Adrenal gland (tissue), 12 donors: ENCODE measurements around the gene CELF3. TPM values are rescaled to one million over a fixed set of nuclear protein-coding genes. Genes with fewer than 3 reads are reported as not detected.

Source experiments
- DNase-seq, 7 donors: peaks; one replicate each; pipeline ENCODE4 v3.0.0-alpha.2; 2019 to 2020
- H3K27ac ChIP-seq, 5 donors: fragments of 200-600 bp; sonication (generic) in 4 of 5; 1 replicate in 3 of 5; 2 replicates in 2 of 5; pipeline versions ENCODE4 v1.5.1 to v1.8.0; 2016 to 2020; ENCODE audit warnings: mild to moderate bottlenecking in 1 of 5
- H3K27me3 ChIP-seq: fragments of 200-600 bp; 2 replicates; pipeline ENCODE4 v1.8.0; 2021
- H3K36me3 ChIP-seq, 2 donors: fragments of 200-600 bp; replicated peaks in 1 of 2; 1 replicate in 1 of 2; 2 replicates in 1 of 2; pipeline versions ENCODE4 v1.5.1 to v1.8.0; 2018 to 2022
- H3K4me1 ChIP-seq, 2 donors: fragments of 200-600 bp; replicated peaks in 1 of 2; 1 replicate in 1 of 2; 2 replicates in 1 of 2; pipeline versions ENCODE4 v1.5.1 to v1.8.0; 2018 to 2021
- H3K4me3 ChIP-seq, 4 donors: fragments of 200-600 bp; sonication (generic) in 3 of 4; one replicate each; pipeline ENCODE4 v1.5.1; 2016 to 2018
- H3K9me3 ChIP-seq, 3 donors: fragments of 200-600 bp; sonication (generic) in 1 of 3; replicated peaks in 1 of 3; 1 replicate in 2 of 3; 2 replicates in 1 of 3; pipeline versions ENCODE4 v1.5.1 to v1.8.0; 2016 to 2021
- POLR2A ChIP-seq, 2 donors: fragments of 450-650 bp; IDR thresholded peaks; one replicate each; pipeline ENCODE4 v1.6.1; 2017; ENCODE audit warnings: antibody characterized with exemption in 2 of 2, mild to moderate bottlenecking in 2 of 2, moderate library complexity in 1 of 2
- WGBS, 4 donors: extraction: QIAGEN DNeasy Blood & Tissue Kit in 2 of 4; methylation state at CpG; one replicate each; pipeline versions ENCODE4 v1.1.5 to v1.1.7; 2013 to 2017; 5-methylcytosine and 5-hydroxymethylcytosine counted together
- intact Hi-C, 2 donors: fragments of 100-400 bp; cut with DNase I; formaldehyde crosslinking; loops; one replicate each; pipeline versions ENCODE4 v1.14.1 to v1.15.0; 2022 to 2023
- polyA plus RNA-seq, 3 donors: library from polyadenylated mRNA; stranded (reverse); fragments of 200-250 nt in 2 of 3; fragments of 350-450 nt in 1 of 3; fragmentation: Illumina TruSeq in 1 of 3; extraction: RNeasy Lipid Tissue Mini Kit (QIAGEN cat#74804) in 1 of 3; gene quantifications; one replicate each; pipeline ENCODE4 v1.2.3, GENCODE V29; 2013 to 2014
- total RNA-seq, 9 donors: library from RNA; depleted of rRNA in 4 of 9; stranded (reverse); fragments of >200 nt in 4 of 9; fragments of 120-200 nt in 1 of 9; fragmentation: NEBNext Ultra II Directional in 1 of 9; extraction: Animal tissue kit (Norgen Biotek cat#: 25700) in 1 of 9; gene quantifications; one replicate each; pipeline versions ENCODE4 v1.1.0 to v1.2.4, GENCODE V29; 2013 to 2023
- TF ChIP-seq, protein P1 (sequence below), 6 experiments: fragments of 450-650 bp in 4 of 6; fragments of 200-600 bp in 2 of 6; sonication (generic) in 1 of 6; IDR thresholded peaks; 1 replicate in 5 of 6; 2 replicates in 1 of 6; pipeline versions ENCODE4 v1.5.1 to v1.8.0; 2016 to 2021; ENCODE audit warnings: antibody characterized with exemption in 6 of 6, mild to moderate bottlenecking in 2 of 6, moderate library complexity in 1 of 6
- donor health status: healthy with polysubstance abuse.
- donor health status: Bipolar disorder and iron deficiency.
- donor health status: DM: yes; HTN: yes; CAD: no.
- donor health status: DM: no; HTN: no; CAD: no.
- donor health status: DM: no; HTN: no; CAD: no.
- donor health status: DM: yes; HTN: yes; CAD: no.

The CELF3 gene
- total and polyA plus RNA-seq, 12 donors = 0.10 to 128 (median 7.7) TPM; not detected in 3

DNA sequence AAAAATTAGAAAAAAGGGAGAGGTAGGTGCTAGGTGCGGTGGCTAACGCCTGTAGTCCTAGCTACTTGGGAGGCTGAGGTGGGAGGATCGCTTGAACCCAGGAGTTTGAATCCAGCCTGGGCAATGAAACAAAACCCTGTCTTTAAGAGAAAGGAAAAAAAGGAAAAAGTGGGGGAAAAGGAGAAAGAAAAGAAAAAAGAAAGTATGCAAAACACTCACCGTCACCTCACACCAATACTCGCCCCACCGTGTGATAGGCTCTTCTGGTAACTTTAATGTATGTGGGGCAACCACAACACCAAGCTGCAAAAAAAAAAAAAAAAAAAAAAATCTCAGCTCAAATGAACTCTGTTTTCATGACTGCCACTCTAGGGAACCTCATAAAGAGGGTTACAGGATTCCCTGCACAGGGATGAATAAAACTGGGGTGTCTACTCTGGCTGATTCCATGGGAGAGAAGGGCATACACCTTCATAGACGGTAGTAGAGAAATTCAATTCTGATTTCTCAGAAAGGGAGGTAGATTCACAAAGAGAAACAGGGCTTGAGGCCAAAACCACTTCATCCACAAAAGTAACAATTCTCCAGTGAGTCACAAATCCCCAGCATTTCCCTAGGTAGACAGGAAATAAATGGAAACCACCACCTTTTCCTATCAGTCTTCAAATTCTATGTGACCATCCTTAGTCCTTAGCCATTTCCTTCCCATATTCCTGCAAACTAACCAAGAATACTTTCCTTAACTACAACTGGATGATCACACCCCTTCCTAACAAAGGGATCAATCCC lies 44.2 kb upstream of the CELF3 start:
- WGBS, 4 donors = 76 to 96% (median 93%) methylated on average over 7 of the region's 7 CpGs
- intact Hi-C loops = no loop called here
- no peaks in the 10 kb centered on the region for H3K9me3 ChIP-seq
- H3K4me1 ChIP-seq = peaks cover 9 to 11% of the 10 kb centered on the region in 2 donors
- H3K27ac ChIP-seq = no peak overlapping the region
- DNase-seq = no peak
- TF ChIP-seq, protein P1, sequence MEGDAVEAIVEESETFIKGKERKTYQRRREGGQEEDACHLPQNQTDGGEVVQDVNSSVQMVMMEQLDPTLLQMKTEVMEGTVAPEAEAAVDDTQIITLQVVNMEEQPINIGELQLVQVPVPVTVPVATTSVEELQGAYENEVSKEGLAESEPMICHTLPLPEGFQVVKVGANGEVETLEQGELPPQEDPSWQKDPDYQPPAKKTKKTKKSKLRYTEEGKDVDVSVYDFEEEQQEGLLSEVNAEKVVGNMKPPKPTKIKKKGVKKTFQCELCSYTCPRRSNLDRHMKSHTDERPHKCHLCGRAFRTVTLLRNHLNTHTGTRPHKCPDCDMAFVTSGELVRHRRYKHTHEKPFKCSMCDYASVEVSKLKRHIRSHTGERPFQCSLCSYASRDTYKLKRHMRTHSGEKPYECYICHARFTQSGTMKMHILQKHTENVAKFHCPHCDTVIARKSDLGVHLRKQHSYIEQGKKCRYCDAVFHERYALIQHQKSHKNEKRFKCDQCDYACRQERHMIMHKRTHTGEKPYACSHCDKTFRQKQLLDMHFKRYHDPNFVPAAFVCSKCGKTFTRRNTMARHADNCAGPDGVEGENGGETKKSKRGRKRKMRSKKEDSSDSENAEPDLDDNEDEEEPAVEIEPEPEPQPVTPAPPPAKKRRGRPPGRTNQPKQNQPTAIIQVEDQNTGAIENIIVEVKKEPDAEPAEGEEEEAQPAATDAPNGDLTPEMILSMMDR (IDR thresholded peaks at IDR 0.05) = no peak
- no peak for TF ChIP-seq POLR2A (IDR thresholded peaks at IDR 0.05)
- no peak overlapping the region for H3K4me3 ChIP-seq
- H3K27me3 ChIP-seq = no peaks in the 10 kb centered on the region
- peaks cover 0 to 40% of the 10 kb centered on the region in 2 donors for H3K36me3 ChIP-seq

DNA sequence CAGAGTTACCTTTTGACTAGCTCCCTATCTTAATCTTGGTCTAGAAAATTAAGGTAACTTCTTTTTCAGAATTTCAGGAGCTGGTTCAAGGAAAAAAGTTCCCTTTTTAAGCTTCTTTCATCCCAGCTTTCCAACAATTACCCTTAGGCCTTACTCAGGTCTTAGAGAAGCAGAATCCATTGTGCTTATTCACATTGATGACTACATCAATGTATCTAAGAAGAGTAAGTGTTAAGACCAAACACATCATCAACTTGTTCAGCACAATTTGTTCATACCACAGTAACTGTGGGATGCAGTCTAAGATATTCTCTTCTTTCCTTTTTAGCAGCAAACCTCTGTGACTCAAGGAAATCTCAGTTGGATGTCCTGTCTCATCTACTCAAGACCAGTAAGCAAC lies 42.6 kb upstream of the CELF3 start:
- Histone ChIP-seq H3K27me3 (no peaks in the 10 kb centered on the region), H3K36me3 (peaks cover 0 to 40% of the 10 kb centered on the region in 2 donors), H3K27ac (no peak overlapping the region), H3K4me3 (no peak overlapping the region), H3K9me3 (no peaks in the 10 kb centered on the region), H3K4me1 (peaks cover 9 to 11% of the 10 kb centered on the region in 2 donors)
- TF ChIP-seq, protein P1 (IDR thresholded peaks at IDR 0.05) = no peak
- no peak for TF ChIP-seq POLR2A (IDR thresholded peaks at IDR 0.05)
- no peak for DNase-seq
- intact Hi-C loops = no loop called here

DNA sequence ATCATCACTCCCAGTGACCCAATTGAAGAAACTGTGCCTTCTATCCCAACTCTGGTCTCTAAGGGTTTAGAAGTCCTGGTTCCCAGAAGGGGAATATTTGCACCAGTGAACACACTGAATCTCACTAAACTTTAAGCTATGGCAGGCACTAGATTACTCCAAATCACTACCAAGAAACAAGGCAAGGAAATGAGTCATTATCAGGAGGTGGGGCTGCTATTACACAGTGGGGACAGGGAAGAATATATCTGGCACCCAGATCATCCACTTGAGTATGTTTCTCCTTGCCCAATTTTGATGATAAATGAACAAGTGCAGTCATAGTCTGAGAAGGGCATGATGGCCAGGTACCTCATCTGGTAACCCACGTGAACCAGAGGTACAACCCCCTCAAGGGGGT lies 39.7 kb upstream of the CELF3 start:
- Histone ChIP-seq H3K9me3 (no peaks in the 10 kb centered on the region), H3K36me3 (peaks cover 0 to 32% of the 10 kb centered on the region in 2 donors), H3K4me1 (no peaks in the 10 kb centered on the region), H3K27me3 (no peaks in the 10 kb centered on the region), H3K27ac (no peak overlapping the region), H3K4me3 (no peak overlapping the region)
- intact Hi-C loops = no loop called here
- no peak for DNase-seq
- TF ChIP-seq, protein P1 (IDR thresholded peaks at IDR 0.05) = no peak
- no peak for TF ChIP-seq POLR2A (IDR thresholded peaks at IDR 0.05)
- WGBS, 4 donors = 70 to 100% (median 85%) methylated on average over 1 of the region's 1 CpG

DNA sequence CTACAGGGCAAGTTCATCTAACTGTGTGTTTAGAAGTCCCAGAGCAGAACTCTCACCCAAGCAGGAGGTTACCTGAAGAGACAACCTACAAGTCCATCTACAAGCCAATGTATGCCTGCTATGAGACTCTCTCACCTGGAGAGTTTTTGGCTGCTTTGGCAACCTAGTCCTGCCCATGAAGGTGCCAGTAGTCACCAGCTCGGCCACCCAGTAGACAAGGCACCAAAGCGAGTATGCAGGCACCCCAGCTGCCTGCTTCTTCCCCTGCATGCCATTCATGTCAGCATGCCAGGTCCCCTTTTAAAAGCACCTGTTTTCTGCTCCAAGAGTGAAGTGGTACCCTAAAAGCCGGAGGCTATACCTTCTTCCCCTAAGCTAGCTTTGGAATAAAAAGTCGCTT lies 24.9 kb upstream of the CELF3 start:
- Histone ChIP-seq H3K9me3 (no peaks in the 10 kb centered on the region), H3K36me3 (no peaks in the 10 kb centered on the region), H3K4me1 (no peaks in the 10 kb centered on the region), H3K27ac (no peak overlapping the region), H3K4me3 (no peak overlapping the region), H3K27me3 (no peaks in the 10 kb centered on the region)
- peak in 1 of 7 donors; percentile 25 for DNase-seq
- TF ChIP-seq, protein P1 (IDR thresholded peaks at IDR 0.05) = no peak
- no peak for TF ChIP-seq POLR2A (IDR thresholded peaks at IDR 0.05)
- intact Hi-C loops = no loop called here
- WGBS, 4 donors = 71 to 83% (median 77%) methylated on average over 4 of the region's 4 CpGs
